KOPT-K1 (cell line): ENCODE measurements around the gene FHOD3.

Experiments used
- H3K27ac ChIP-seq: fragments of 200-600 bp; sonication (generic); 2 replicates; pipeline ENCODE4 v1.5.1; 2016; ENCODE audit warnings: antibody characterized with exemption, mild to moderate bottlenecking, low read depth, low read length; ENCODE audit not compliant: poor library complexity, severe bottlenecking
- H3K36me3 ChIP-seq: fragments of 200-600 bp; sonication (generic); 2 replicates; pipeline ENCODE4 v1.5.1; 2017; ENCODE audit warnings: antibody characterized with exemption, mild to moderate bottlenecking, low read length, moderate library complexity; ENCODE audit not compliant: insufficient read depth
- H3K9me3 ChIP-seq: fragments of 200-600 bp; sonication (generic); 2 replicates; pipeline ENCODE4 v1.5.1; 2017; ENCODE audit warnings: antibody characterized with exemption, low read length, mild to moderate bottlenecking; ENCODE audit not compliant: insufficient read depth, poor library complexity, severe bottlenecking

The FHOD3 gene

DNA sequence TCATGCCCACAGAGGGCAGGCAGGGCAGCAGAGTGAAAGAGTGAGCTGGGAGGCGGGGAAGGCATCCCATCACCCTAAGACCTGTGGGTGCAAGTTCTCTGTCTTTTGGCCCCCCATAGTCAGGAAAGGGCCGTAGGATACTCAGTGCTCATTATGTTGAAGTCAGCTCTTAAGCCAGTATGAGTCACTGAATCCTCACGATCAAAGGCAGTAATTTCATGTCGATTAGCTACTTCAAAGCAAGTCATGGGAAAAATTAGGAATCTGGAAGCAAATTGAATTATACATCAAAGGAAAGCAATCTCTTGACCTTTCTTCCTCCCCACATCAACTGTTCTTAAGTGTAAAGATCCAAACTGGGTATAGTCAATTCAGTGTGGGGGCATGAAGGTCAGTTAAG, 178.9 kb downstream of the FHOD3 start:
- Histone ChIP-seq H3K27ac (no peak overlapping the region), H3K36me3 (no peaks in the 10 kb centered on the region), H3K9me3 (no peaks in the 10 kb centered on the region)

- Histone ChIP-seq H3K36me3 (no peaks in the 10 kb centered on the region), H3K9me3 (no peaks in the 10 kb centered on the region), H3K27ac (no peak overlapping the region)
Measured at GRCh38 chr18:36477776-36478175, 180.3 kb downstream of the FHOD3 start.

DNA sequence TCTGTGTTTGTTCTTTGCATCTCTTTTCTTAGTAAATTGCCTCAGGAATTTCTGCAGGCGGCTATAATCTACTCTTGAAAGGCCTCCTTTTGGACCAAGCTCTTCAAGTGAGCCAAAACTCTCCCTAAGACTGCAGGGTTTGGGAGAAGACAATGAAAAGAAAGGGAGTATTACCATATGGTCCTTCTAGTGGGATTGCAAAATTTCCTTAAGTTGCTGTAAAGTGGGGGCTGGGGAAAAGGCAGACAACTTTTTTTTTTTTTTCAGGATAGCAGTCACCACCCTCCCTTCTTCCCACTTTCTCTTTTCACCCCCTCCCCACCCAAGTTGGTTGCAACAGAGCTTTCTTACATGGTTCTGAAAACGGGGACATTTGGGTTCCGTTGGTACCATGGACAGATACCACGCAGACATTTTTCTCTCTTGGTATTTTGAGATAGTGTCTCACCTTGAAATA, 183.7 kb downstream of the FHOD3 start:
- Histone ChIP-seq H3K27ac (no peak overlapping the region), H3K9me3 (no peaks in the 10 kb centered on the region), H3K36me3 (no peaks in the 10 kb centered on the region)

- Histone ChIP-seq H3K36me3 (no peaks in the 10 kb centered on the region), H3K27ac (no peak overlapping the region), H3K9me3 (no peaks in the 10 kb centered on the region)
Measured at GRCh38 chr18:36481935-36482334, 184.4 kb downstream of the FHOD3 start.

GRCh38 chr18:36484591-36484990, 187.1 kb downstream of the FHOD3 start:
- H3K36me3 ChIP-seq = no peaks in the 10 kb centered on the region
- H3K9me3 ChIP-seq = no peaks in the 10 kb centered on the region
- H3K27ac ChIP-seq = no peak overlapping the region

DNA sequence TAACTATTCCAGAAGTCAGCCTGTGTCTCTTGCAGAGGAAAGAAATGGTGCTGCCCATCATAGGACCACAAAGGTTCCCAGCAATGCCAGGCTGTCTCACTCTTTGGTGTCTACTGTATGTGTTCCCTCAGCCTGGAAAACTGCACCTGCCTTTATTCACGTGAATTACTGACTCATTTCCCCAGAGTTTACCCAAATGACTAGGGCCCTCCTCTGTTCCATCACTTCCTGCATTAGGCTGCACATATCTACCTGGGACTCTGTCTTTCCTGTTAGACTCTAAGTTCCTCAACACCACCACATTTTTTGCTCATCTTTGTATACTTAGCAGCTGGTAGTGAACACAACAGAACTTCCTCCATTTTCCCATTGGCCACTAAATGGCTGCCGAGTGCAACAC, 188.3 kb downstream of the FHOD3 start:
- Histone ChIP-seq H3K27ac (no peak overlapping the region), H3K36me3 (no peaks in the 10 kb centered on the region), H3K9me3 (no peaks in the 10 kb centered on the region)

GRCh38 chr18:36488131-36488530, 190.6 kb downstream of the FHOD3 start:
- no peaks in the 10 kb centered on the region for H3K36me3 ChIP-seq
- H3K27ac ChIP-seq = no peak overlapping the region
- no peaks in the 10 kb centered on the region for H3K9me3 ChIP-seq

- no peaks in the 10 kb centered on the region for H3K9me3 ChIP-seq
- no peaks in the 10 kb centered on the region for H3K36me3 ChIP-seq
- no peak overlapping the region for H3K27ac ChIP-seq
Measured at GRCh38 chr18:36490897-36491296, 193.4 kb downstream of the FHOD3 start.

GRCh38 chr18:36492604-36493329, 195.3 kb downstream of the FHOD3 start:
- Histone ChIP-seq H3K9me3 (no peaks in the 10 kb centered on the region), H3K27ac (no peak overlapping the region), H3K36me3 (no peaks in the 10 kb centered on the region)

- no peak overlapping the region for H3K27ac ChIP-seq
- no peaks in the 10 kb centered on the region for H3K36me3 ChIP-seq
Measured at GRCh38 chr18:36493349-36494159, 196.0 kb downstream of the FHOD3 start.

GRCh38 chr18:36494160-36494437, 196.6 kb downstream of the FHOD3 start:
- H3K27ac ChIP-seq = no peak overlapping the region
- H3K9me3 ChIP-seq = no peaks in the 10 kb centered on the region
- H3K36me3 ChIP-seq = no peaks in the 10 kb centered on the region

More at GRCh38 chr18:36493349-36494159, 196.0 kb downstream of the FHOD3 start:
- no peaks in the 10 kb centered on the region for H3K9me3 ChIP-seq

- H3K36me3 ChIP-seq = no peaks in the 10 kb centered on the region
- no peaks in the 10 kb centered on the region for H3K9me3 ChIP-seq
- H3K27ac ChIP-seq = no peak overlapping the region
Measured at GRCh38 chr18:36496022-36496421, 198.5 kb downstream of the FHOD3 start.

GRCh38 chr18:36499938-36500337, 202.4 kb downstream of the FHOD3 start:
- Histone ChIP-seq H3K9me3 (no peaks in the 10 kb centered on the region), H3K36me3 (no peaks in the 10 kb centered on the region)

DNA sequence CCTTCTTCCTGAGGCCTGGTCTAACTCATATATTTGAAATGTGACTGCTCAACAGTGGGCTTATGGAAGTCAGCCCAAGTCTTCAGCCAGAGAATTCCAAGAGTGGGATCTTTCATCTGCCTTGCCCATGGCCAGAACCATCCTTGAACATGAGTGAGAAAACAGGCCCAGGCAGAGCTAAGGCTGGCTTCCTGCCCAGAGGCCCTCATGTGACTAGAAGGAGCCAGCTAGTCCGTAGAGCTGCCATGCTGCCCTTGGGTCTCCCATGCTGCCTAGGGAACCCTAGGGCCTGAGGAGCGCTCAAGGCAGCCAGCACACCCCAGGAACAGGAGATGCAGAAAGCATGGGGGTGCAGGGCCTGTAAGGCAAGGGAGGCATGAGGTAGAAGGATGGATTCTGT, 203.6 kb downstream of the FHOD3 start:
- no peak overlapping the region for H3K27ac ChIP-seq
- H3K36me3 ChIP-seq = no peaks in the 10 kb centered on the region
- H3K9me3 ChIP-seq = no peaks in the 10 kb centered on the region

More at GRCh38 chr18:36499938-36500337, 202.4 kb downstream of the FHOD3 start:
- no peak overlapping the region for H3K27ac ChIP-seq

DNA sequence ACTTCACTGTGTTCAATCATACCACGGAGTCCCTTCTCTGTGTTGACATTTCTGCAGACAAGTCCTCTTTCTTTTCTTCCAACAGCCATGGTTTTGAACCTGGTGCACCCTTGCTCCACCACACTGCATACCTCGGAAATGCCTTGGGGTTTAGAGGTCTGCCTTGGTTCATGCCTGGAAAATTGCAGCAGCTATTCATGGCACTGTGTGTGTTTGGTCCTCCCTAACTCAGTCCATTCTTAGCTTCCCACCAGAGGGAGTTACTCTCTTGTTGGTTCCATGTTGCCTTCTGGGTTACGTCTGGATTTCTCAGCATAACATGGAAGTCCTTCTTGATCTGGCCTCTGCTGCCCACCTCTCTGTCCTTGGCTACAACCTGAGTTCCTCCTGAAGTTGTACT, 206.0 kb downstream of the FHOD3 start:
- no peak overlapping the region for H3K27ac ChIP-seq
- H3K9me3 ChIP-seq = no peaks in the 10 kb centered on the region
- no peaks in the 10 kb centered on the region for H3K36me3 ChIP-seq

DNA sequence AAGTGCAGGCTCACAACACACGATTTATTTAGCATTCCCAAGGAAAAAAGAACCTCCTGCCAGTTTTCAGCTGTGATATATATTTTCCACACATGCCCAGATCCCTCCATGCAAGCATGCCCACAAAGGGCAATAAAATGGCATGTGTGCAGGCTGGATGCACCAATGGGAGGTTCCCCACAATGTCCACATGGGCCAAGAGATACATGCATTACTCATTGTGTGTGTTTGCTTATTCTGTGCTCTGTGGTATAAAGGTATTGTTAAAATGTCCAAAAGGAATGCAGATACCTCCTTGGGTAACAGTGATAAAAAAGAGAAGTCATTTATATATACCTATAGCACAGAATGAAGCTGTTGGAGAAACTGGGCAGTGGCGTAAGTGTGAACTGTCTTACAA, 207.4 kb downstream of the FHOD3 start:
- no peaks in the 10 kb centered on the region for H3K9me3 ChIP-seq
- no peak overlapping the region for H3K27ac ChIP-seq
- no peaks in the 10 kb centered on the region for H3K36me3 ChIP-seq
